ENCODE data around the gene PSEN2. TPM values are rescaled to one million over a fixed set of nuclear protein-coding genes. Genes with fewer than 3 reads are reported as not detected.

Gene PSEN2
- total RNA-seq: 18.8 and 22.8 TPM in 2 replicates
- long read RNA-seq, transcript PSEN2-202 (13 exons, 2,306 nt): major isoform, 42 of 83 reads
- long read RNA-seq, transcript PSEN2-203 (13 exons, 1,947 nt): minor isoform, 14 of 83 reads
- long read RNA-seq, partial matches to known transcripts: 18 of 83 reads
- long read RNA-seq, other reads (novel, unspliced or antisense): 9 of 83 reads

DNA sequence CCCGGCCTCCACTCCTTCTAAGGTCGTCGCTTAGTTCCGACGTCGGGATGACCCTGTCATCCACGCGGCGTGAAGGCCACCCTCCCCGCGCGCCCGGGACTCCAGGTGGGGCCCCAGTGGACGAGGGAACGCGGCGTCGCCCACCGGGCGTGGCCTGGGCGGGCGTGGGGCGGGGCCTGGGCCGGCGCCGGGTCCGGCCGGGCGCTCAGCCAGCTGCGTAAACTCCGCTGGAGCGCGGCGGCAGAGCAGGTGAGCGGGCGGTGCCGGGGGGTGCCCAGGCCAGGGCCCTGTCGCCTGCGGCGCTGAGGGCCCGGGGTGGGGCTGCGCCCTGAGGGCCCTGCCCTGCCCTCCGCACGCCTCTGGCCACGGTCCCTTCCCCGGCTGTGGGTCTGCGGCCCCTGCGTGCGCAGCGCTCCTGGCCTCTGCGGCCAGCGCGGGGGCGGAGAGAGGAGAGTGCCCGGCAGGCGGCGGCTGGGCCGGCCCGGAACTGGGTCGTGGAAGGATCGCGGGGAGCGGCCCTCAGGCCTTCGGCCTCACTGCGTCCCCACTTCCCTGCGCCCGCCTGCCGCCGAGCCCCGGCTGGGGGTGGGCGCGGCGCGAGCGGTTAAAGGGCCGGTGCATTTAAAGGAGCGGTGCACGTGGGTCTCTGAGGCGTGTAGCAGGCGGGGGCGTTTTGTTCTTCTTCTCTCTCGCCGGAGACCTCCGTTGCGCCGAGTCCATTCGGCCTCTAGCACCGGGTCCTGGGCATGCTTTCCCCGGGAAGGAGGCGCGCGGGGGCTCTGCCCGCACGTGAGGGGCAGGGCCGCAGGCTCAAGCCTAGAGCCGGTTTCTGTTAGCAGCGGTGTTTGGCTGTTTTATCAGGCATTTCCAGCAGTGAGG is at the start of gene PSEN2:
Gene PSEN2 (plus strand): TSS at position 216 of the 879 bp plus-strand sequence. CDS start 11,292 bp downstream, outside the sequence.
- no peak for DNase-seq (ENCODE audit: extremely low spot score, unreplicated experiment)
- H3K36me3 Mint-ChIP-seq (ENCODE audit: unreplicated experiment): peaks cover 3% of the 10 kb centered on the region
- H3K27me3 Mint-ChIP-seq (ENCODE audit: unreplicated experiment): no peaks in the 10 kb centered on the region
- peak within 1 kb of the TSS; percentile 69 for H3K27ac Mint-ChIP-seq (ENCODE audit: unreplicated experiment)
- H3K4me1 Mint-ChIP-seq (ENCODE audit: unreplicated experiment): peaks cover 16% of the 10 kb centered on the region
- peak within 1 kb of the TSS; percentile 81 for H3K4me3 Mint-ChIP-seq (ENCODE audit: unreplicated experiment)
- TF ChIP-seq, protein P1, sequence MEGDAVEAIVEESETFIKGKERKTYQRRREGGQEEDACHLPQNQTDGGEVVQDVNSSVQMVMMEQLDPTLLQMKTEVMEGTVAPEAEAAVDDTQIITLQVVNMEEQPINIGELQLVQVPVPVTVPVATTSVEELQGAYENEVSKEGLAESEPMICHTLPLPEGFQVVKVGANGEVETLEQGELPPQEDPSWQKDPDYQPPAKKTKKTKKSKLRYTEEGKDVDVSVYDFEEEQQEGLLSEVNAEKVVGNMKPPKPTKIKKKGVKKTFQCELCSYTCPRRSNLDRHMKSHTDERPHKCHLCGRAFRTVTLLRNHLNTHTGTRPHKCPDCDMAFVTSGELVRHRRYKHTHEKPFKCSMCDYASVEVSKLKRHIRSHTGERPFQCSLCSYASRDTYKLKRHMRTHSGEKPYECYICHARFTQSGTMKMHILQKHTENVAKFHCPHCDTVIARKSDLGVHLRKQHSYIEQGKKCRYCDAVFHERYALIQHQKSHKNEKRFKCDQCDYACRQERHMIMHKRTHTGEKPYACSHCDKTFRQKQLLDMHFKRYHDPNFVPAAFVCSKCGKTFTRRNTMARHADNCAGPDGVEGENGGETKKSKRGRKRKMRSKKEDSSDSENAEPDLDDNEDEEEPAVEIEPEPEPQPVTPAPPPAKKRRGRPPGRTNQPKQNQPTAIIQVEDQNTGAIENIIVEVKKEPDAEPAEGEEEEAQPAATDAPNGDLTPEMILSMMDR (IDR thresholded peaks at IDR 0.05): peak; percentile 43
- no peaks in the 10 kb centered on the region for H3K9me3 Mint-ChIP-seq (ENCODE audit: unreplicated experiment)

GRCh38 chr1:226820941-226821718 is 49.3 kb upstream of the PSEN2 start:
- TF ChIP-seq, protein P1 (IDR thresholded peaks at IDR 0.05): no peak
- Mint-ChIP-seq H3K4me1 (ENCODE audit: unreplicated experiment) (peaks cover 26% of the 10 kb centered on the region), H3K36me3 (ENCODE audit: unreplicated experiment) (no peaks in the 10 kb centered on the region), H3K27me3 (ENCODE audit: unreplicated experiment) (no peaks in the 10 kb centered on the region), H3K27ac (ENCODE audit: unreplicated experiment) (peak overlapping the region; percentile 62), H3K9me3 (ENCODE audit: unreplicated experiment) (no peaks in the 10 kb centered on the region), H3K4me3 (ENCODE audit: unreplicated experiment) (no peak overlapping the region)
- no peak for DNase-seq (ENCODE audit: extremely low spot score, unreplicated experiment)

GRCh38 chr1:226821719-226822085 is 48.7 kb upstream of the PSEN2 start:
- no peak for DNase-seq (ENCODE audit: extremely low spot score, unreplicated experiment)
- TF ChIP-seq, protein P1 (IDR thresholded peaks at IDR 0.05): no peak
- H3K4me1 Mint-ChIP-seq (ENCODE audit: unreplicated experiment): peaks cover 22% of the 10 kb centered on the region
- no peaks in the 10 kb centered on the region for H3K9me3 Mint-ChIP-seq (ENCODE audit: unreplicated experiment)
- no peaks in the 10 kb centered on the region for H3K36me3 Mint-ChIP-seq (ENCODE audit: unreplicated experiment)
- H3K4me3 Mint-ChIP-seq (ENCODE audit: unreplicated experiment): no peak overlapping the region
- no peaks in the 10 kb centered on the region for H3K27me3 Mint-ChIP-seq (ENCODE audit: unreplicated experiment)
- peak overlapping the region; percentile 62 for H3K27ac Mint-ChIP-seq (ENCODE audit: unreplicated experiment)

- Mint-ChIP-seq H3K27me3 (ENCODE audit: unreplicated experiment) (no peaks in the 10 kb centered on the region), H3K36me3 (ENCODE audit: unreplicated experiment) (no peaks in the 10 kb centered on the region), H3K27ac (ENCODE audit: unreplicated experiment) (no peak overlapping the region), H3K9me3 (ENCODE audit: unreplicated experiment) (no peaks in the 10 kb centered on the region), H3K4me3 (ENCODE audit: unreplicated experiment) (no peak overlapping the region), H3K4me1 (ENCODE audit: unreplicated experiment) (peaks cover 34% of the 10 kb centered on the region)
- no peak for DNase-seq (ENCODE audit: extremely low spot score, unreplicated experiment)
- TF ChIP-seq, protein P1 (IDR thresholded peaks at IDR 0.05): no peak
These were observed 46.8 kb upstream of the PSEN2 start for GRCh38 chr1:226823643-226824042.
